Lung (tissue), 12 donors: ENCODE results near the gene MED12L. TPM values are rescaled to one million over a fixed set of nuclear protein-coding genes. Genes with fewer than 3 reads are reported as not detected.

Experiments used
- ATAC-seq: fragments of 200-7000 bp; cut with Tn5 transposase; one replicate; pipeline ENCODE4 v1.9.1; 2020; ENCODE audit warnings: moderate number of reproducible peaks; ENCODE audit not compliant: insufficient read depth, low FRiP score
- DNase-seq, 3 donors: peaks; one replicate each; pipeline ENCODE4 v3.0.0-alpha.2; 2013 to 2017
- H3K27ac ChIP-seq, 2 donors: one replicate each; pipeline ENCODE4 v1.5.1; 2013; ENCODE audit warnings: mild to moderate bottlenecking in 2 of 2, moderate library complexity in 2 of 2, control low read depth in 1 of 2, inconsistent platforms in 1 of 2, low read depth in 1 of 2, low read length in 1 of 2
- H3K27me3 ChIP-seq, 3 donors: one replicate each; pipeline ENCODE4 v1.5.1; 2013; ENCODE audit warnings: low read length in 2 of 3; ENCODE audit not compliant: control insufficient read depth in 3 of 3, insufficient read depth in 3 of 3
- H3K36me3 ChIP-seq, 4 donors: one replicate each; pipeline ENCODE4 v1.5.1; 2013; ENCODE audit warnings: low read length in 4 of 4, mild to moderate bottlenecking in 1 of 4, moderate library complexity in 1 of 4; ENCODE audit not compliant: control insufficient read depth in 4 of 4, insufficient read depth in 4 of 4
- H3K4me1 ChIP-seq, 5 donors: one replicate each; pipeline ENCODE4 v1.5.1; 2013; ENCODE audit warnings: low read length in 5 of 5, mild to moderate bottlenecking in 2 of 5, moderate library complexity in 1 of 5; ENCODE audit not compliant: control insufficient read depth in 5 of 5, insufficient read depth in 5 of 5
- H3K4me3 ChIP-seq: one replicate; pipeline ENCODE4 v1.5.1; 2013; ENCODE audit warnings: mild to moderate bottlenecking, control low read depth, moderate library complexity
- H3K9ac ChIP-seq, 2 donors: one replicate each; pipeline ENCODE4 v1.5.1; 2013; ENCODE audit warnings: low read length in 2 of 2, control low read depth in 1 of 2; ENCODE audit not compliant: insufficient read depth in 1 of 2
- H3K9me3 ChIP-seq, 4 donors: one replicate each; pipeline ENCODE4 v1.5.1; 2013; ENCODE audit warnings: low read length in 3 of 4, mild to moderate bottlenecking in 1 of 4, moderate library complexity in 1 of 4; ENCODE audit not compliant: control insufficient read depth in 4 of 4, insufficient read depth in 3 of 4
- CTCF ChIP-seq: IDR thresholded peaks from 2 replicates; pipeline ENCODE4 v1.5.1; 2012; ENCODE audit warnings: mild to moderate bottlenecking; ENCODE audit errors: control extremely low read depth, extremely low read depth
- WGBS, 2 donors: extraction: QIAGEN DNeasy Blood & Tissue Kit; methylation state at CpG; one replicate each; pipeline ENCODE4 v1.1.7; 2013; 5-methylcytosine and 5-hydroxymethylcytosine counted together
- polyA plus RNA-seq, 2 donors: library from polyadenylated mRNA; stranded (reverse); fragments of 200-250 nt; gene quantifications; one replicate each; pipeline ENCODE4 v1.2.1, GENCODE V29; 2013
- total RNA-seq, 2 donors: library from RNA; depleted of rRNA in 1 of 2; stranded (reverse); fragments of >200 nt in 1 of 2; gene quantifications; one replicate each; pipeline ENCODE4 v1.2.1, GENCODE V29; 2014 to 2021
- donor health status: control.
- donor health status: control.
- donor health status: Bipolar disorder and iron deficiency.
- donor health status: healthy.
- donor health status: DM: yes; HTN: yes; CAD: no.

Gene MED12L
- total and polyA plus RNA-seq, 4 donors, result 0.02 to 0.82 (median 0.30) TPM

DNA sequence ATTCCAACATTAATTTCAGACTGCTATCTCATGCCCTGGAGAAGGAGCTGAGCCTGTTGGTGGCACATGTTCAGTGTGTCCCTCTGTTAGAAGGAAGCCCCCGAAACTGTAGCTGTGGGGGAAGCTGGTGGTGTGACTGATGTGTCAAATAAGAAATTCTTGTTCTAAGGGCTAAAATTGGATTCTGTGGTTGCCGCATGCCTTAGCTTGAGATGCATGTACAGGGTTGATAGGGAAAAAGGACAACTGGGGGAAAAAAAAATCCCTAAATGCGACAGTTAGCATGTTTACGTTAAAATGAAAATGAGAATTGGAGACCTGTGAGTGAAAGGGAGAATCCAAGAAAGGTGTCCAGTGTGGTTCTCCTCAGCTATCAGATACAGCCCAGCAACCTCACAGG is 58.6 kb downstream of the MED12L start:
- Histone ChIP-seq H3K9ac (no peak overlapping the region), H3K36me3 (no peaks in the 10 kb centered on the region), H3K4me1 (peaks cover 0 to 12% (median 0%) of the 10 kb centered on the region in 5 donors), H3K4me3 (no peak overlapping the region), H3K27ac (no peak overlapping the region), H3K27me3 (peaks cover 0 to 5% (median 0%) of the 10 kb centered on the region in 3 donors), H3K9me3 (no peaks in the 10 kb centered on the region)
- no peak for DNase-seq
- no peak for ATAC-seq
- TF ChIP-seq CTCF, result no peak
- WGBS, 2 donors, result 57 to 74% methylated on average over 4 of the region's 4 CpGs

GRCh38 chr3:151144760-151145159 is 59.3 kb downstream of the MED12L start:
- Histone ChIP-seq H3K4me3 (no peak overlapping the region), H3K27me3 (peaks cover 0 to 5% (median 0%) of the 10 kb centered on the region in 3 donors), H3K9me3 (no peaks in the 10 kb centered on the region), H3K9ac (no peak overlapping the region), H3K36me3 (no peaks in the 10 kb centered on the region), H3K27ac (no peak overlapping the region), H3K4me1 (peaks cover 0 to 12% (median 0%) of the 10 kb centered on the region in 5 donors)
- no peak for ATAC-seq
- DNase-seq, result no peak
- TF ChIP-seq CTCF, result no peak
- 91 to 94% methylated on average over 5 of the region's 5 CpGs for WGBS, 2 donors

GRCh38 chr3:151145713-151146070 is 60.2 kb downstream of the MED12L start:
- no peak for ATAC-seq

More at GRCh38 chr3:151145713-151146070, 60.2 kb downstream of the MED12L start:
- Histone ChIP-seq H3K27me3 (peaks cover 0 to 5% (median 0%) of the 10 kb centered on the region in 3 donors), H3K4me3 (no peak overlapping the region), H3K9me3 (no peaks in the 10 kb centered on the region), H3K9ac (no peak overlapping the region), H3K4me1 (peaks cover 0 to 12% (median 0%) of the 10 kb centered on the region in 5 donors), H3K27ac (no peak overlapping the region), H3K36me3 (no peaks in the 10 kb centered on the region)
- no peak for DNase-seq
- no peak for TF ChIP-seq CTCF
- 34 to 38% methylated on average over 6 of the region's 6 CpGs for WGBS, 2 donors
